Peyer's patch (tissue), 4 donors: ENCODE results near the gene RABAC1.

Experiments
- CTCF ChIP-seq, 6 experiments: fragments of 450-650 bp in 4 of 6; fragments of 200-600 bp in 2 of 6; sonication (generic) in 1 of 6; IDR thresholded peaks; one replicate each; pipeline ENCODE4 v1.5.1; 2017 to 2019; ENCODE audit warnings: antibody characterized with exemption in 6 of 6, mild to moderate bottlenecking in 3 of 6, moderate library complexity in 1 of 6
- POLR2A ChIP-seq, 2 donors: fragments of 450-650 bp; IDR thresholded peaks; one replicate each; pipeline ENCODE4 v1.5.1; 2017; ENCODE audit warnings: antibody characterized with exemption in 2 of 2, mild to moderate bottlenecking in 2 of 2, moderate library complexity in 2 of 2

GRCh38 chr19:41927497-41928192, 31.5 kb downstream of the RABAC1 start:
- TF ChIP-seq CTCF (IDR thresholded peaks at IDR 0.05) (no peak), POLR2A (IDR thresholded peaks at IDR 0.05) (no peak)
